SJCRH30 (cell line): Measurements from ENCODE around the gene TCF19. TPM values are rescaled to one million over a fixed set of nuclear protein-coding genes. Genes with fewer than 3 reads are reported as not detected.
"Not testable (repeated sequence)": the region's sequence is repeated elsewhere in the genome, so short reads cannot be mapped to it uniquely, and the experiment has no call there.

Experiments used
- DNase-seq, 2 experiments: peaks; one replicate each; pipeline ENCODE4 v3.0.0-alpha.2; 2015 to 2020
- H3K27ac ChIP-seq: fragments of 250-450 bp; sonication (Bioruptor Pico); 2 replicates; pipeline ENCODE4 v1.5.1; 2020; ENCODE audit warnings: mild to moderate bottlenecking, moderate library complexity
- H3K27me3 ChIP-seq: fragments of 250-450 bp; sonication (Bioruptor Pico); 2 replicates; pipeline ENCODE4 v1.5.1; 2020; ENCODE audit warnings: mild to moderate bottlenecking, moderate library complexity
- H3K36me3 ChIP-seq: fragments of 250-450 bp; sonication (Bioruptor Pico); 2 replicates; pipeline ENCODE4 v1.5.1; 2020; ENCODE audit warnings: mild to moderate bottlenecking, moderate library complexity
- H3K4me1 ChIP-seq: fragments of 250-450 bp; sonication (Bioruptor Pico); 2 replicates; pipeline ENCODE4 v1.5.1; 2020; ENCODE audit warnings: mild to moderate bottlenecking, moderate library complexity
- H3K4me3 ChIP-seq: fragments of 250-450 bp; sonication (Bioruptor Pico); 2 replicates; pipeline ENCODE4 v1.5.1; 2020; ENCODE audit warnings: mild to moderate bottlenecking, moderate library complexity
- H3K9me3 ChIP-seq: fragments of 250-450 bp; sonication (Bioruptor Pico); replicated peaks from 2 replicates; pipeline ENCODE4 v1.5.1; 2020; ENCODE audit warnings: mild to moderate bottlenecking, moderate library complexity
- total RNA-seq: library from RNA; depleted of rRNA; stranded (reverse); fragments of >200 nt; shearing (Covaris generic); gene quantifications from 2 replicates; pipeline ENCODE4 v1.2.3, GENCODE V29; 2014

Gene TCF19
- total RNA-seq, 1 experiment from 2014 or later: 26.8 TPM

DNA sequence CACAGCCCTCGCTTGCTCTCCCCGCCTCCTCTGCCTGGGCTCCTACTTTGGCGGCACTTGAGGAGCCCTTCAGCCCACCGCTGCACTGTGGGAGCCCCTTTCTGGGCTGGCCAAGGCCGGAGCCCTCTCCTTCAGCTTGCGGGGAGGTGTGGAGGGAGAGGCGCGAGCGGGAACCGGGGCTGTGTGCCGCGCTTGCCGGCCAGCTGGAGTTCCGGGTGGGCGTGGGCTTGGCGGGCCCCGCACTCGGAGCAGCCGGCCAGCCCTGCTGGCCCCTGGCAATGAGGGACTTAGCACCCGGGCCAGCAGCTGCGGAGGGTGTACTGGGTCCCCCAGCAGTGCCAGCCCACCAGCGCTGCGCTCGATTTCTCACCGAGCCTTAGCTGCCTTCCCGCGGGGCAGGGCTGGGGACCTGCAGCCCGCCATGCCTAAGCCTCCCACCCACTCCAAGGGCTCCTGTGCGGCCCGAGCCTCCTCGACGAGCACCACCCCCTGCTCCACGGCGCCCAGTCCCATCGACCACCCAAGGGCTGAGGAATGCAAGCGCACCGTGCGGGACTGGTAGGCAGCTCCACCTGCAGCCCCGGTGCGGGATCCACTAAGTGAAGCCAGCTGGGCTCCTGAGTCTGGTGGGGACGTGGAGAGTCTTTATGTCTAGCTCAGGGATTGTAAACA lies 37.1 kb downstream of the TCF19 start:
- not testable (repeated sequence) for H3K36me3 ChIP-seq, H3K9me3 ChIP-seq, DNase-seq, H3K4me3 ChIP-seq, H3K4me1 ChIP-seq, H3K27me3 ChIP-seq, H3K27ac ChIP-seq

DNA sequence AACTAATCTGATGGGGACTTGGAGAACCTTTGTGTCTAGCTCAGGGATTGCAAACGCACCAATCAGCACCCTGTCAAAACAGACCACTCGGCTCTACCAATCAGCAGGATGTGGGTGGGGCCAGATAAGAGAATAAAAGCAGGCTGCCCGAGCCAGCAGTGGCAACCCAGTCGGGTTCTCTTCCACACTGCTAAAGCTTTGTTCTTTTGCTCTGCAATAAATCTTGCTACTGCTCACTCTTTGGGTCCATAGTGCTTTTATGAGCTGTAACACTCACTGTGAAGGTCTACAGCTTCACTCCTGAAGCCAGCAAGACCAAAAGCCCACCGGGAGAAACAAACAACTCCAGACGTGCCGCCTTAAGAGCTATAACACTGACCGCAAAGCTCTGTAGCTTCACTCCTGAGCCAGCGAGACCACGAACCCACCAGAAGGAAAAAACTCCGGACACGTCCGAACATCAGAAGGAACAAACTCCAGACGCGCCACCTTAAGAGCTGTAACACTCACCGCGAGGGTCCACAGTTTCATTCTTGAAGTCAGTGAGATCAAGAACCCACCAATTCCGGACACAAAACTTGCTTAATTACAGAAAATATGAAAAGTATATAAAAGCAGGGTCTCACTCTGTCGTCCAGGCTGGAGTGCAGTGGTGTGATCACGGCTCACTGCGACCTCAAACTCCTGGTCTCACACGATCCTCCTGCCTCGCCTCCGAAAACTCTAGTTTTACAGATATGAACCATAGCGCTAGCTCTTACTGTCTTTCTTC lies 38.0 kb downstream of the TCF19 start:
- H3K27me3 ChIP-seq, H3K27ac ChIP-seq, H3K36me3 ChIP-seq, H3K4me1 ChIP-seq, H3K9me3 ChIP-seq, DNase-seq: not testable (repeated sequence)
- peak overlapping the region; percentile 60; the same call in 1 of the 2 replicates for H3K4me3 ChIP-seq

DNA sequence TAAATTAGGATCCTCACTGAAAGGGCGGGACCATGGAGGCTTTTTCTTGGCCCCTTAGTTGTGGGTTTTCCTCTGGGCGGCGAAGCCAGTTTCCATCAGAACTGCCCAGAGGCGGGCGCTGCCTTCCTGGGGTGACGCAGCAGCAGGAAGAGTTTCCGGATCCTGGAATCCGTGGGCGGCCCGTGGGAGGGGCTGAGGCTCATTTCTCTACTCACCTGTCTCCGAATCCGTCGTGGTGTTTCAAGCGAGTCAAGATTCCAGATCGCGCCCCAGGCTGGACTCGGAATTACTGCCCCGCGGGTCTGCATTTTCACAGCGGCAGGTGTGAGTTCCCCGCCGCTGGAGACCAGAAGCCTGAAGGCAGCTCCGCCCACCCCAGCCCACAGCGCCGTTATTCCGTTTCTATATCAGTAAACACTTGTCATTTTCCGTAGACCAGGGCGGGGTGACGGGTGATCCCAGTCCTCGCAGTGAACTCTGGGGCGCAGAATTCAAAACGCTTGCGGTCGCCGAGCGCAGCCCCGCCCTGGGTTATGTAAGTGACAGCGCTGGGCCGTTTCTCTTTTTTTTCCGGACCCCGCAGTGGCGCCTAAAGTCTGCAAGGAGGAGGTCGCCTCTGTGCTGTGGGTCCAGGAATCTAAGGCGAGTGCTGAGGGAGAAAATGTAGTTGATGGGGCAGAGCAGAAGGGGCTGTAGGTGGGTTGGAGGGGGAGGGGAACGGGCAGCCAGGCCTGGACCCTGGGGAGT lies 39.3 kb downstream of the TCF19 start:
- H3K9me3 ChIP-seq: no peaks in the 10 kb centered on the region
- peak overlapping the region; percentile 60 for H3K4me3 ChIP-seq
- peak; percentile 67 to 72 for DNase-seq
- H3K36me3 ChIP-seq: no peaks in the 10 kb centered on the region
- H3K4me1 ChIP-seq: no peaks in the 10 kb centered on the region
- H3K27ac ChIP-seq: peak overlapping the region; percentile 50
- no peaks in the 10 kb centered on the region for H3K27me3 ChIP-seq

DNA sequence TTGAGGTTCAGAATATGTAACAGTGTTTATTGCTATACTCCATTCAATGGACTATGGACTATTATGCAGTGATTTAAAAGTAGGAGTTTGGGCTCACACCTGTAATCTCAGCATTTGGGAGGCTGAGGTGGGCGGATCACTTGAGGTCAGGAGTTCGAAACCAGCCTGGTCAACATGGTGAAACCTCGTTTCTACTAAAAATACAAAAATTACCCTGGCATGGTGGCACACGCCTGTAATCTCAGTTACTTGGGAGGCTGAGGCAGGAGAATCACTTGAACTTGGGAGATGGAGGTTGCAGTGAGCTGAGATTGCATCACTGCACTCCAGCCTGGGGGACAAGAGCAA lies 40.7 kb downstream of the TCF19 start:
- H3K4me1 ChIP-seq, H3K4me3 ChIP-seq, H3K9me3 ChIP-seq, DNase-seq, H3K27me3 ChIP-seq, H3K27ac ChIP-seq, H3K36me3 ChIP-seq: not testable (repeated sequence)

DNA sequence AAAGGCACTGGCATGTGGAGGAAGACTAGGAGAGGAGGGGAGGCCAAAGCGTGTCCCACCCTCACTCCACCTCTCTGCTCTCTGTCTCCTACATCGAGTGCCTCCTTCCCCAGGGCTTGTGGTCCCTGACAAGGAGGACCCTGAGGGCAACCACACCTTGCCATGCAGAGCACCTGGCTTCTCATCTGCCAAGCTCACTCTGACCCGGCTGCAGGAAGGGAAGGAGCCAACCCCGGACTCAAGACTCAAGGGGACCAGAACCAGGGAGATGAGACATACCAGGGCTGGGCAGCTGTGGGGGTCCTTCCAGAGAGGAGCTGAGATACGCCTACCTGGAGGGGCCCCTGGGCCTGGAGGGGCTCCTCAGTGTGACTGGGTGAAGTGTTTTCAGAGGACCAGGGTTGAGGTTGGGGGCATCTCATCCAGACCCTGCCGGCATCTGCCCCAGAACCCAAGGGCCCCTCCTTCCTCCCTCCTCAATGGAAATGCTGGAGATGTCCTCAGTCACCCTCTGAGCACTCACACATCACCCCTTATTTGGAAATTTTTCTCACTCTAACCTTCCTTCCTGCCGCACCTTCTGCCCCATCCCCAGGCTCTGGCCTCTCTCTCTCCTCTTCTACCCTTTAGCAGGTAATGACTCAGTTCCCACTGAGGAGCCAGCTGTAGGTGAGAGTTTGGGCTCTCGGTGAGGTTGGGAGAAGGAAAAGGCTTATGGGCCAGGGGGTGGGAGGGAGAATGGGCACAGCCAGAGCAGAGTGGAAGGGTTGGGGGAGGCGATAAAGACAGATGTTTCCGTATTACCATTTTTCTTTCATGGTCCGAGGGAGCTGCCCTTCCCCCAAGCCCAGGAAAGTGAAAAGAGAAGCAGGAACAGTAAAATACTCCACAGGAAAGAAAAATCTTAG lies 44.1 kb downstream of the TCF19 start:
- Histone ChIP-seq H3K4me1 (no peaks in the 10 kb centered on the region), H3K4me3 (no peak overlapping the region), H3K9me3 (no peaks in the 10 kb centered on the region), H3K36me3 (no peaks in the 10 kb centered on the region), H3K27me3 (no peaks in the 10 kb centered on the region), H3K27ac (no peak overlapping the region)
- no peak for DNase-seq

DNA sequence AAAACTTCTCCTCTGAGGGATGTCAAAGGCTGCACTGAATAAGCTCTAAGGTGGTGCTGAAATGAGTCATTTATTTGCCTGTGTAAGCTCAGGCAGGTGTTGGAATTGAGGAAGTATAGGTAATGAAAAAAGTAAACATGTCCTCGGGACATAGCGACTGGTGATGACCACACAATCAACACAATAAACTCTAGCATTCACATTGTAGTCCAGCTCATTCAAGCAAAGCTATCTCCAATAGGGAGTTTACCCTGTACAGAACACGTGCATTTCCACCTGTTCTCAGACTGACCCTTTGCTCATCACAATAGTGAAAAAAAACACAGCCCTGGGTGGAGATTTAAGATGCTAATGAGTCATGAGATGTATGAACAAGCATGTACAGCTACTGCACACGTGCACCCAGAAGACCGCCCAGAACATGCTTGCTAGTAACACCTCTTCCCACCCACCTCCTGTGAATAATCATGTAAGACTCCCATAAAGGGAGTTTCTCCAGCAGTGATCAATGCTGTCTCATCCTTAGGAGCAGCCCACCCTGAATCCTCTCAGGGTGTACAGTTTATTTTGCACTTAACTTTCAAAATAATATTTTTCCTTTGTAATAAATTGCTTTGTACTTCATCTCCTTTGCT lies 45.1 kb downstream of the TCF19 start:
- Histone ChIP-seq H3K36me3 (no peaks in the 10 kb centered on the region), H3K27ac (no peak overlapping the region), H3K27me3 (no peaks in the 10 kb centered on the region), H3K4me1 (no peaks in the 10 kb centered on the region), H3K4me3 (no peak overlapping the region), H3K9me3 (no peaks in the 10 kb centered on the region)
- no peak for DNase-seq

DNA sequence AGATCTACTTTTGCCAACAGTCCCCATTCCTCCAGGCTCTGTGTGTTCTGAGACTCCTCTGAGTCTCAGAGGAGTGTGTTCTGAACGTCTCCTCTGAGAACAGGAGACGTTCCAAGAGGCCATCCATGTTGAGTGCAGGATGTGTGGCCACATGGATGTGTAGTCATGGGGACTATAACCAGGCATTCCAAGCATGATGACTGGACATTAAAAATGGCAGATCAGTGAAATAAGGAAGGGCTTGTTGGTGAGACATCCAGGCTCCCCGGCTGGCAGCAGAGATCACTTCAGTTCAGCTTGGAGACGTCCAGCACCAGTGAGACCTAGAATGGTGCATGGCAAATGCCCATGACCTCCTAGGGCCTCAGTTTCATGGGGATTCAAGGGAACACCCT lies 46.4 kb downstream of the TCF19 start:
- Histone ChIP-seq H3K9me3 (no peaks in the 10 kb centered on the region), H3K27ac (no peak overlapping the region), H3K36me3 (no peaks in the 10 kb centered on the region), H3K4me1 (no peaks in the 10 kb centered on the region), H3K4me3 (no peak overlapping the region), H3K27me3 (no peaks in the 10 kb centered on the region)
- no peak for DNase-seq

DNA sequence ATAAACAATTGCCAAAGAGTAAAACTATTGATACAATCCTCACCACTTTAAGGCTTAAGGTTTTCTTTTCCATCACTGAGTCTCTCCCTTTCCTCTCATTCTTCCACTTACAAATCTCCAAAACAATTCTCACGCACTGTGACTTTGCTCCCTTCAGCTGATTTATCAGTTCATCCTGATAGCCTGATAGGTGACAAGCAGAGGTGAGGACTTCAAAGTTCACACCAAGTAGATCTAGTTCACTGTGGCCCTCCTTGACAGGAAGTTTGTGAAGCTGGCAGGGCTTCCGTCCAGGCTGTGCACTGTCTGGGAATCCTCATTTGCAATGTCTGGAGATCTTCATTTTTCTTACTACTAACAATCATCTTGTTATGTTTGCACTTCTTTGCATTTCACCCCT lies 47.2 kb downstream of the TCF19 start:
- Histone ChIP-seq H3K4me3 (no peak overlapping the region), H3K36me3 (no peaks in the 10 kb centered on the region), H3K27ac (no peak overlapping the region), H3K9me3 (no peaks in the 10 kb centered on the region), H3K4me1 (no peaks in the 10 kb centered on the region), H3K27me3 (no peaks in the 10 kb centered on the region)
- DNase-seq: no peak

DNA sequence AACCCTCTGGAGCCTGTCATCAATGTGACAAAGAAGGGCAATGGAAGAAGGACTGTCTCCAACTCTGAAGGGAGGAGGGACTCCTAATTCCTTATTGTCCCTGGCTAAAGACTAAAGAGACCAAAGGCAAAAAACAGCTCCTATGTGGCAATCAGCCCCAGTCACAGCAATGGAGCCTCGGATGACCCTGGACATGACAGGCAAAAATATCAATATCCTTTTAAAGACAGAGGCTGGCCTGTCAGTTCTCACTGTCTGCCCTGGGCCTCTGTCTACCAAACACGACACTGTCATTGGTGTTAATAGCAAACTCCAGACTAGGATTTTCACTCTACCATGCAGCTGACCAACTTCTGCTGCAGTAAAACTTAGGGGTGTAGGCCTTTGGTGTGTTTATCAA lies 50.1 kb downstream of the TCF19 start:
- peaks cover 3% of the 10 kb centered on the region; the same call in 1 of the 2 replicates for H3K27me3 ChIP-seq
- no peak overlapping the region for H3K27ac ChIP-seq
- H3K4me3 ChIP-seq: no peak overlapping the region
- H3K36me3 ChIP-seq: no peaks in the 10 kb centered on the region
- DNase-seq: no peak
- no peaks in the 10 kb centered on the region for H3K9me3 ChIP-seq
- H3K4me1 ChIP-seq: no peaks in the 10 kb centered on the region

DNA sequence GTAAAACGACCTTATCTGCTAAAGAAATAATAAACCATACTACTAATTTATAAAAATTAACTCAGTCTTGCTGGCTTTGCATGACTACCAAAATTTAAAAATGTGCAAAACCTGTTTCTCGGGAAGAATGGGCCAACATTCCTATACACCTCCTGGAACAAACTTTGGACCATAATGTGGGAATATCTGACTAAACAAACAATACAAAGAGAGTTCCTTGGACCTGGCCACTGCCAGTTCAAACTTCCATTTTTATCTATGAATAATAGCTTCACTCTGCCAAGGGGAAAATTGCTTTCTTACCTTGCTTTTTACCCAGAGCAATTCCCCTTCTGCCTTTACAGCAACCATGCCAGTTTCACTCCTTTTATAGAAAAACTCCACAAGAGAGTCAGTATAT lies 50.7 kb downstream of the TCF19 start:
- no peaks in the 10 kb centered on the region for H3K36me3 ChIP-seq
- H3K9me3 ChIP-seq: no peaks in the 10 kb centered on the region
- H3K27me3 ChIP-seq: peaks cover 3% of the 10 kb centered on the region; the same call in 1 of the 2 replicates
- no peak overlapping the region for H3K27ac ChIP-seq
- no peaks in the 10 kb centered on the region for H3K4me1 ChIP-seq
- H3K4me3 ChIP-seq: no peak overlapping the region
- DNase-seq: no peak

DNA sequence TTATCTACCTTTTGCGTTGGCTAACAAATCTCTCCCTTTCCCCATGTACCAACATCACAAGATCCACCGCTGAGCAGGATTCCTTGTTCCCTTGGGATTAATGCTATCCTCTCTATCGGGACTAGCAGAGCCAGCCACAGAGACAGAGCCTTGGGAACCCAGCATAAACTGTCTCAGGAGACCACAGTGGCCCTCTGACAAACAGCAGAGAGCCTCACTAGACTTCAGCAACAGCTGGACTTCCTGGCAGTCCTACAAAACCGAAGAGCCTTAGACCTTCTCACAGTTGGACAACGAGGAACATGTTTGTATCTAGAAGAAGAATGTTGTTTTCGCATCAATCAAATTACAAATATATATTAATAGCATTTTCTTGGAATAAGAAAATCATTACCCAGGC lies 51.7 kb downstream of the TCF19 start:
- Histone ChIP-seq H3K36me3 (no peaks in the 10 kb centered on the region), H3K4me1 (no peaks in the 10 kb centered on the region), H3K4me3 (no peak overlapping the region), H3K9me3 (no peaks in the 10 kb centered on the region), H3K27me3 (peaks cover 3% of the 10 kb centered on the region; the same call in 1 of the 2 replicates), H3K27ac (no peak overlapping the region)
- no peak for DNase-seq

DNA sequence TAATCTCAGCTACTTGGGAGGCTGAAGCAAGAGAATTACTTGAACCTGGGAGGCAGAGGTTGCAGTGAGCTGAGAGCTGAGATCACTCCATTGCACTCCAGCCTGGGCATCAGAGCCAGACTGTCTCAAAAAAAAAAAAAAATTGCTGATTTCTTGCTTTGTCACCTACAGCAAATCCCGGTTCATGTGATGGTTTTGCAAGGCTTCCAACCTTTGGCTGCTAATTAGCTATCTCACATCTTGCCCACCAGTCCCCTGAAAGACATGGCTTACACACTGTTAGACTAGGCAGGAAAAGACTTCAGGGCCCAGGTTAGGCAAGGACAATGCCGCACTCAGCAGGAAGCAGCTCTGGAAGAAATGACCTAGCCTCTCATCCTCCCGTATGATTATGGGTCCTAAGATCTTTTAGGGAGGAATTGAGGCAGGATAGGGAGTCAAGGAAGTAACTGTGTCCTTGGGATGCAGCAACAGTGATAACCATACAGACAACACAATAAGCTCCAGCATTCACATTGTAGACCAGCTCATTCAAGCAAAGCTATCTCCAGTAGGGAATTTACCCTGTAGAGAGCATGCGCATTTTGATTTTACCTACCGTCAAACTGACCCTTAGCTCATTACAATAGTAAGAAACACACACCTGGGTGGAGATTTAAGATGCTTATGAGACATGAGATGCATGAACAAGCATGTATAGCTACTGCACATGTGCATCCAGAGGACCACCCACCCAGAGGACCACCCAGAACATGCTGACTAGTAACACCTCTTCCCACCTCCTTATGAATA lies 52.5 kb downstream of the TCF19 start:
- Histone ChIP-seq H3K36me3 (no peaks in the 10 kb centered on the region), H3K9me3 (no peaks in the 10 kb centered on the region), H3K27ac (no peak overlapping the region), H3K4me3 (no peak overlapping the region), H3K4me1 (no peaks in the 10 kb centered on the region), H3K27me3 (peaks cover 3% of the 10 kb centered on the region; the same call in 1 of the 2 replicates)
- no peak for DNase-seq
